ENCODE results near the gene KIF18B. TPM values are rescaled to one million over a fixed set of nuclear protein-coding genes. Genes with fewer than 3 reads are reported as not detected.

Gene KIF18B
- total and polyA plus RNA-seq, 2 of the 8 experiments (the other 6 are each of a cell fraction or from before 2014, with no cell fraction given), result 39.0 to 59.4 TPM

GRCh38 chr17:44884941-44885340 lies 62.6 kb downstream of the KIF18B start:
- Histone ChIP-seq H4K8ac (ENCODE audit: extremely low read depth, insufficient read depth, low read length) (no peak overlapping the region), H3K18ac (ENCODE audit: extremely low read depth, low read length) (no peak overlapping the region), H3K56ac (replicated peaks; ENCODE audit: insufficient read length, low read depth, low read length) (no peak overlapping the region), H3K4ac (replicated peaks; ENCODE audit: insufficient read length, low read depth, low read length) (no peak overlapping the region), H2BK12ac (ENCODE audit: low read depth, low read length) (no peak overlapping the region), H3K27me3 (replicated peaks in 1 of 4; ENCODE audit: control insufficient read depth in 3 of 4, extremely low read depth in 1 of 4, insufficient read depth in 3 of 4, low read length in 3 of 4) (no peaks in the 10 kb centered on the region), H3K9ac (replicated peaks in 1 of 4; ENCODE audit: extremely low read depth in 1 of 4, low read depth in 3 of 4, low read length in 3 of 4) (no peak overlapping the region), H3K27ac (ENCODE audit: low read depth, low read length) (no peak overlapping the region), H2AFZ (ENCODE audit: low read length) (no peak overlapping the region), H2BK120ac (replicated peaks; ENCODE audit: low read depth, low read length) (no peak overlapping the region), H3K23ac (ENCODE audit: insufficient read length) (no peak overlapping the region), H3K4me3 (ENCODE audit: extremely low read depth in 1 of 4, insufficient read depth in 2 of 4, low read depth in 3 of 4, low read length in 4 of 4) (no peak overlapping the region), H2BK5ac (ENCODE audit: low read depth, low read length) (no peak overlapping the region), H3K79me1 (ENCODE audit: low read depth, low read length) (peaks cover 2% of the 10 kb centered on the region; the same call in 1 of the 2 replicates), H3K14ac (ENCODE audit: insufficient read length) (no peak overlapping the region), H2BK15ac (ENCODE audit: low read length) (no peak overlapping the region), H3K4me2 (ENCODE audit: insufficient read depth in 1 of 2, low read depth in 2 of 2, low read length in 2 of 2) (no peak overlapping the region), H3K9me3 (ENCODE audit: insufficient read depth in 2 of 2, low read depth in 1 of 2, low read length in 1 of 2) (no peaks in the 10 kb centered on the region), H3K79me2 (ENCODE audit: control insufficient read depth in 1 of 2, insufficient read depth in 2 of 2, low read length in 2 of 2) (peaks cover 0 to 25% of the 10 kb centered on the region in 2 experiments; a peak in 2 of 4 replicates), H4K5ac (ENCODE audit: insufficient read length, low read depth, low read length) (no peak overlapping the region), H3K36me3 (ENCODE audit: control insufficient read depth in 2 of 4, insufficient read depth in 4 of 4, low read length in 3 of 4) (peaks cover 24 to 64% (median 51%) of the 10 kb centered on the region in 4 experiments), H3K4me1 (replicated peaks in 1 of 4; ENCODE audit: control insufficient read depth in 3 of 4, insufficient read depth in 4 of 4, low read length in 3 of 4) (no peaks in the 10 kb centered on the region), H2BK20ac (ENCODE audit: low read length) (no peak overlapping the region), H4K20me1 (replicated peaks in 1 of 2; ENCODE audit: control insufficient read depth in 1 of 2, insufficient read depth in 2 of 2, low read length in 2 of 2) (peaks cover 3 to 7% of the 10 kb centered on the region in 2 experiments), H4K91ac (replicated peaks; ENCODE audit: insufficient read length, low read length) (no peak overlapping the region), H2AK5ac (ENCODE audit: low read depth, low read length) (no peak overlapping the region), H3K23me2 (ENCODE audit: low read depth, low read length) (no peaks in the 10 kb centered on the region)
- no peak for DNase-seq (ENCODE audit: low read depth in 1 of 2, low spot score in 2 of 2)
- TF ChIP-seq GTF2F1 (IDR thresholded peaks at IDR 0.05; ENCODE audit: borderline replicate concordance, low read depth, low read length), result no peak
- FAIRE-seq, result no peak
- 95% methylated on average over 2 of the region's 2 CpGs; no CpG with 5 or more reads in 1 of the 2 experiments for WGBS, 2 experiments (ENCODE audit: extremely low coverage in 1 of 2, insufficient coverage in 1 of 2, insufficient read length in 1 of 2, insufficient replicate concordance in 2 of 2, low coverage in 1 of 2, low lambda C conversion rate in 2 of 2, missing lambda C conversion rate in 1 of 2)
- POLR2A ChIA-PET (ENCODE audit: partially characterized antibody), result interaction anchor here (0.7 to 1.5 kb wide), 5 partner anchors 9 to 110 kb away, joined by 3 to 6 read pairs (median 4); partner anchors contain the start of gene EFTUD2
- CTCF ChIA-PET (ENCODE audit: partially characterized antibody), result interaction anchor here (0.6 to 8.8 kb wide), 7 partner anchors 9 to 1308 kb away, joined by 3 to 154 read pairs (median 6); partner anchors contain the start of gene ACBD4
